K562 (cell line): ENCODE results near the gene ST3GAL3. TPM values are rescaled to one million over a fixed set of nuclear protein-coding genes. Genes with fewer than 3 reads are reported as not detected.
A peak's percentile ranks its signal among the peaks of the same experiment; 100 is the strongest.

Source experiments
- ATAC-seq: fragments of 200-7000 bp; cut with Tn5 transposase; 3 replicates; pipeline ENCODE4 v1.9.1; 2020; ENCODE audit warnings: moderate library complexity
- BruUV-seq: library from RNA; stranded (reverse); fragments of 400-500 nt; replicated peaks from 2 replicates; lab custom pipeline; 2021; lab: Mats Ljungman, UMichigan
- CTCF ChIA-PET: fragments of 300-600 bp; formaldehyde crosslinking; extraction: SDS; loops from one replicate; lab custom pipeline; 2021; ENCODE audit warnings: low intra/inter-chr PET ratio; lab: Yijun Ruan, JAX
- POLR2A ChIA-PET: fragments of 300-600, 350-650 bp; sonication (Branson Sonifier 250); formaldehyde crosslinking; extraction: SDS; loops from one replicate; lab custom pipeline; 2021; ENCODE audit warnings: antibody characterized with exemption, inconsistent platforms; lab: Yijun Ruan, JAX
- DNase-seq, 4 experiments: peaks; one replicate each; pipeline versions ENCODE4 v3.0.0 to v3.0.0-alpha.2; 2011 to 2018; ENCODE audit warnings: low spot score in 3 of 4, mixed read lengths in 3 of 4; ENCODE audit errors: extremely low read depth in 1 of 4
- FAIRE-seq: peaks from 2 replicates; lab custom pipeline; 2011; peaks lifted over from hg19 to GRCh38; lab: Jason Lieb, UNC
- H2AFZ ChIP-seq: 2 replicates; pipeline ENCODE4 v1.6.0; 2011; ENCODE audit warnings: low read depth, low read length, control low read depth, inconsistent platforms
- H3K27ac ChIP-seq: fragments of 200-600 bp; 3 replicates; pipeline ENCODE4 v1.8.0; 2011; ENCODE audit warnings: low read depth, mild to moderate bottlenecking, control low read depth, inconsistent platforms, low read length, moderate library complexity, mixed read lengths; ENCODE audit errors: extremely low read depth
- H3K27me3 ChIP-seq, 2 experiments: fragments of 300-600 bp in 1 of 2; 2 replicates in 1 of 2; 3 replicates in 1 of 2; pipeline versions ENCODE4 v1.6.0 to v1.8.0; 2011; ENCODE audit warnings: inconsistent platforms in 2 of 2, low read length in 2 of 2, mild to moderate bottlenecking in 1 of 2, mixed read lengths in 1 of 2, moderate library complexity in 1 of 2; ENCODE audit not compliant: control insufficient read depth in 2 of 2, insufficient read depth in 2 of 2
- H3K36me3 ChIP-seq: fragments of 300-600 bp; 3 replicates; pipeline ENCODE4 v1.8.0; 2011; ENCODE audit warnings: mild to moderate bottlenecking, low read length, inconsistent platforms; ENCODE audit not compliant: control insufficient read depth, insufficient read depth
- H3K4me1 ChIP-seq, 2 experiments: fragments of 200-600 bp in 1 of 2; replicated peaks in 1 of 2; 2 replicates in 1 of 2; 3 replicates in 1 of 2; pipeline versions ENCODE4 v1.5.1 to v1.8.0; 2011; ENCODE audit warnings: inconsistent platforms in 2 of 2, low read length in 2 of 2, mild to moderate bottlenecking in 1 of 2, mixed read lengths in 1 of 2, moderate library complexity in 1 of 2; ENCODE audit not compliant: control insufficient read depth in 2 of 2, insufficient read depth in 2 of 2
- H3K4me2 ChIP-seq: 2 replicates; pipeline ENCODE4 v1.6.1; 2011; ENCODE audit warnings: low read length, control low read depth, inconsistent platforms, mixed read lengths; ENCODE audit not compliant: insufficient read depth
- H3K4me3 ChIP-seq: fragments of 200-600 bp; sonication (generic), shearing (Covaris generic); 2 replicates; pipeline ENCODE4 v1.5.1; 2016; ENCODE audit warnings: control low read depth, inconsistent platforms
- H3K79me2 ChIP-seq: fragments of 200-600 bp; 3 replicates; pipeline ENCODE4 v1.8.0; 2011; ENCODE audit warnings: low read length, inconsistent platforms; ENCODE audit not compliant: control insufficient read depth, insufficient read depth
- H3K9ac ChIP-seq, 2 experiments: 2 replicates each; pipeline versions ENCODE4 v1.6.0 to v1.6.1; 2011; ENCODE audit warnings: low read depth in 2 of 2, low read length in 2 of 2, control low read depth in 1 of 2, inconsistent platforms in 1 of 2, mild to moderate bottlenecking in 1 of 2, mixed read lengths in 1 of 2; ENCODE audit not compliant: insufficient read depth in 1 of 2
- H3K9me1 ChIP-seq: one replicate; pipeline ENCODE4 v1.6.0; 2011; ENCODE audit warnings: inconsistent platforms, mild to moderate bottlenecking, low read length, moderate library complexity; ENCODE audit not compliant: control insufficient read depth, insufficient read depth
- H3K9me3 ChIP-seq: replicated peaks from 2 replicates; pipeline ENCODE4 v1.5.1; 2011; ENCODE audit warnings: low read depth, low read length, inconsistent platforms; ENCODE audit not compliant: control insufficient read depth, insufficient read depth
- H4K20me1 ChIP-seq: replicated peaks from 2 replicates; pipeline ENCODE4 v1.6.1; 2011; ENCODE audit warnings: low read length, inconsistent platforms, mixed read lengths; ENCODE audit not compliant: control insufficient read depth, insufficient read depth
- ARNT ChIP-seq, 2 experiments: fragments of 450-650 bp; IDR thresholded peaks; 2 replicates each; pipeline ENCODE4 v1.6.1; 2016; ENCODE audit warnings: mild to moderate bottlenecking in 1 of 2
- ATF4 ChIP-seq: fragments of 450-650 bp; formaldehyde crosslinking; IDR thresholded peaks from 2 replicates; pipeline ENCODE4 v1.4.0; 2022; ENCODE audit warnings: mild to moderate bottlenecking, moderate library complexity
- BACH1 ChIP-seq: fragments of 200-800 bp; sonication (Bioruptor generic); IDR thresholded peaks from 2 replicates; pipeline ENCODE4 v1.6.1; 2016; ENCODE audit warnings: missing genetic modification characterization, missing compliant biosample characterization
- BRD9 ChIP-seq: fragments of 450-650 bp; IDR thresholded peaks from 2 replicates; pipeline ENCODE4 v1.6.1; 2018; ENCODE audit warnings: low read depth; ENCODE audit not compliant: partially characterized antibody
- ETV5 ChIP-seq: sonication (generic); formaldehyde crosslinking; IDR thresholded peaks from 2 replicates; pipeline ENCODE4 v1.4.0; 2020; ENCODE audit warnings: low read depth, mild to moderate bottlenecking, missing genetic modification reagents
- FOSL1 ChIP-seq: fragments of 200-800 bp; sonication (Bioruptor generic); conservative IDR thresholded peaks from 2 replicates; pipeline ENCODE4 v1.6.1; 2016; ENCODE audit warnings: missing genetic modification characterization, missing compliant biosample characterization
- HDAC2 ChIP-seq: fragments of 450-650 bp; IDR thresholded peaks from 2 replicates; pipeline ENCODE4 v1.6.1; 2016; ENCODE audit warnings: mild to moderate bottlenecking
- HMBOX1 ChIP-seq: sonication (generic); IDR thresholded peaks from 2 replicates; pipeline ENCODE4 v1.6.1; 2016
- KLF6 ChIP-seq: fragments of 250-450 bp; sonication (Bioruptor Pico); IDR thresholded peaks from 2 replicates; pipeline ENCODE4 v1.4.0; 2020; ENCODE audit warnings: mild to moderate bottlenecking, moderate library complexity, borderline replicate concordance
- MYNN ChIP-seq, 2 experiments: sonication (generic); formaldehyde crosslinking in 1 of 2; IDR thresholded peaks; 2 replicates each; pipeline versions ENCODE4 v1.5.0 to v1.6.1; 2016 to 2020; ENCODE audit warnings: antibody characterized with exemption in 1 of 2, missing genetic modification reagents in 1 of 2
- NR2C1 ChIP-seq, 2 experiments: fragments of 450-650 bp; IDR thresholded peaks; 2 replicates each; pipeline ENCODE4 v1.6.1; 2017; ENCODE audit warnings: mild to moderate bottlenecking in 2 of 2, antibody characterized with exemption in 1 of 2, inconsistent platforms in 1 of 2, missing compliant biosample characterization in 1 of 2, missing genetic modification characterization in 1 of 2
- POLR2AphosphoS5 ChIP-seq: IDR thresholded peaks from 2 replicates; pipeline ENCODE4 v1.6.1; 2011; ENCODE audit warnings: mild to moderate bottlenecking, low read depth, low read length, moderate library complexity; ENCODE audit not compliant: control insufficient read depth, insufficient read depth
- POU5F1 ChIP-seq: fragments of 150-350 bp; IDR thresholded peaks from 2 replicates; pipeline ENCODE4 v1.6.1; 2014; ENCODE audit warnings: borderline replicate concordance, low read length, low read depth, mild to moderate bottlenecking; ENCODE audit not compliant: partially characterized antibody
- RNF2 ChIP-seq: sonication (generic); IDR thresholded peaks from 2 replicates; pipeline ENCODE4 v1.6.1; 2016
- SMARCB1 ChIP-seq: IDR thresholded peaks from 2 replicates; pipeline ENCODE4 v1.6.1; 2011; ENCODE audit warnings: improper control_type of control experiment, low read depth; ENCODE audit not compliant: insufficient read length
- SOX6 ChIP-seq: fragments of 450-650 bp; IDR thresholded peaks from 2 replicates; pipeline ENCODE4 v1.6.1; 2014; ENCODE audit warnings: mild to moderate bottlenecking
- SUPT5H ChIP-seq: fragments of 450-650 bp; IDR thresholded peaks from 2 replicates; pipeline ENCODE4 v1.6.1; 2016
- YY1 ChIP-seq, 3 experiments: IDR thresholded peaks; 2 replicates each; pipeline ENCODE4 v1.6.1; 2011; ENCODE audit warnings: low read length in 2 of 3, mild to moderate bottlenecking in 2 of 3, moderate library complexity in 2 of 3, borderline replicate concordance in 1 of 3, control low read depth in 1 of 3, low read depth in 1 of 3; ENCODE audit not compliant: insufficient read depth in 3 of 3, insufficient replicate concordance in 2 of 3, control insufficient read depth in 1 of 3, insufficient read length in 1 of 3; ENCODE audit errors: extremely low read depth in 1 of 3
- ZNF695 ChIP-seq: fragments of 450-650 bp; formaldehyde crosslinking; IDR thresholded peaks from 2 replicates; pipeline ENCODE4 v1.4.0; 2020; ENCODE audit warnings: mild to moderate bottlenecking, moderate library complexity
- WGBS: fragments of 100-300 bp; shearing (Covaris generic); methylation state at CpG from one replicate; pipeline ENCODE4 v1.1.6; 2016; ENCODE audit warnings: low coverage, mixed read lengths; ENCODE audit not compliant: insufficient coverage; ENCODE audit errors: missing lambda C conversion rate; 5-methylcytosine and 5-hydroxymethylcytosine counted together
- in situ Hi-C: fragments of 300-500 bp; cut with MboI; formaldehyde crosslinking; loops from 4 replicates; pipeline ENCODE4 v1.15.0; 2018; ENCODE audit warnings: inconsistent platforms, mixed read lengths
- intact Hi-C: fragments of 100-400 bp; cut with micrococcal nuclease; formaldehyde crosslinking; loops from 2 replicates; pipeline ENCODE4 v1.14.2; 2022
- polyA plus RNA-seq, 8 experiments: library from polyadenylated mRNA; depleted of rRNA in 4 of 8; stranded (reverse) in 5 of 8; unstranded in 3 of 8; fragments of >200 nt; fragmentation: Nextera tagmentation in 2 of 8; fragmentation: Illumina TruSeq in 1 of 8; extraction: Ambion mirVana in 2 of 8; extraction: Trizol in 1 of 8; gene quantifications; 2 replicates each; pipeline versions ENCODE4 v1.2.1 to v1.2.3, GENCODE V29; 2011 to 2014; ENCODE audit warnings: inconsistent platforms in 1 of 8, missing spikeins in 1 of 8
- total RNA-seq, 7 experiments: library from RNA; depleted of rRNA in 6 of 7; stranded (reverse); fragments of >200 nt in 6 of 7; fragmentation: Illumina TruSeq in 2 of 7; extraction: Trizol in 2 of 7; gene quantifications; 2 replicates each; pipeline versions ENCODE4 v1.2.1 to v1.2.3, GENCODE V29; 2011 to 2021; ENCODE audit warnings: low replicate concordance in 1 of 7

Gene ST3GAL3
- total and polyA plus RNA-seq, 9 of the 15 experiments (the other 6 are each of a cell fraction or from before 2014, with no cell fraction given): 1.2 to 18.9 (median 11.0) TPM

GRCh38 chr1:43835082-43836021 is 128.0 kb downstream of the ST3GAL3 start:
- ATAC-seq (peak; percentile 93), FAIRE-seq (peak; percentile 89), DNase-seq (peak; percentile 58 to 89 (median 74))
- ChIA-PET POLR2A (interaction anchor here (0.9 kb wide), 1 partner anchor 11 kb away, joined by 3 read pairs; no protein-coding TSS in a partner anchor), CTCF (no interaction called here)
- BruUV-seq: no TSS peak
- peak overlapping the region; percentile 46 for H3K4me2 ChIP-seq
- H3K9me3 ChIP-seq: no peaks in the 10 kb centered on the region
- intact Hi-C loops: no loop called here
- H3K9me1 ChIP-seq: peaks cover 4% of the 10 kb centered on the region
- H3K4me3 ChIP-seq: no peak overlapping the region
- in situ Hi-C loops: no loop called here
- 25% methylated on average over 11 of the region's 11 CpGs for WGBS
- peaks cover 2% of the 10 kb centered on the region; the same call in 2 of the 3 replicates for H3K79me2 ChIP-seq
- H3K4me1 ChIP-seq: peaks cover 28 to 41% of the 10 kb centered on the region in 2 experiments
- peak overlapping the region; percentile 82 for H3K27ac ChIP-seq
- H3K27me3 ChIP-seq: no peaks in the 10 kb centered on the region
- peak overlapping the region; percentile 21 to 71; a peak in 3 of 4 replicates for H3K9ac ChIP-seq
- H2AFZ ChIP-seq: peak overlapping the region; percentile 66
- no peaks in the 10 kb centered on the region for H4K20me1 ChIP-seq
- H3K36me3 ChIP-seq: peaks cover 14% of the 10 kb centered on the region; the same call in 1 of the 3 replicates
- no peak for TF ChIP-seq POU5F1
- peak; percentile 72 for TF ChIP-seq ATF4 (CRISPR knock-in tag)
- TF ChIP-seq MYNN (IDR thresholded peaks at IDR 0.05): 0 out of 2 replicates have a peak, but pooled peaks have one; percentile 74
- TF ChIP-seq MYNN (CRISPR knock-in tag; IDR thresholded peaks at IDR 0.05): no peak
- peak; percentile 51; the same call in 1 of the 2 replicates for TF ChIP-seq POLR2AphosphoS5
- TF ChIP-seq NR2C1 (IDR thresholded peaks at IDR 0.05): 0 out of 2 replicates have a peak, but pooled peaks have one; percentile 4
- 0 out of 2 replicates have a peak, but pooled peaks have one; percentile 40 for TF ChIP-seq NR2C1 (tag; IDR thresholded peaks at IDR 0.05)
- TF ChIP-seq YY1 (IDR thresholded peaks at IDR 0.05; ENCODE audit: borderline replicate concordance in 1 of 3, control insufficient read depth in 1 of 3, extremely low read depth in 1 of 3, insufficient read depth in 3 of 3, insufficient read length in 1 of 3, insufficient replicate concordance in 2 of 3, low read depth in 1 of 3, low read length in 2 of 3): peak in 1 of 3 experiments; percentile 84
- peak; percentile 55; the same call in 1 of the 2 replicates for TF ChIP-seq SOX6
- TF ChIP-seq FOSL1 (tag): peak; percentile 99
- TF ChIP-seq ZNF695: peak; percentile 25; the same call in 1 of the 2 replicates
- peak; percentile 76 for TF ChIP-seq SMARCB1
- peak; percentile 32 for TF ChIP-seq BRD9
- no peak for TF ChIP-seq HDAC2
- peak; percentile 84 for TF ChIP-seq RNF2
- TF ChIP-seq SUPT5H: no peak
- TF ChIP-seq ETV5 (CRISPR knock-in tag): no peak; the same call in 1 of the 2 replicates
- TF ChIP-seq HMBOX1: peak; percentile 96
- TF ChIP-seq BACH1: peak; percentile 67
- peak; percentile 67; the same call in 1 of the 2 replicates for TF ChIP-seq KLF6
- no peak; a peak in 1 of 4 replicates for TF ChIP-seq ARNT (IDR thresholded peaks at IDR 0.05)
